ENCODE data around the gene NAA30.

DNA sequence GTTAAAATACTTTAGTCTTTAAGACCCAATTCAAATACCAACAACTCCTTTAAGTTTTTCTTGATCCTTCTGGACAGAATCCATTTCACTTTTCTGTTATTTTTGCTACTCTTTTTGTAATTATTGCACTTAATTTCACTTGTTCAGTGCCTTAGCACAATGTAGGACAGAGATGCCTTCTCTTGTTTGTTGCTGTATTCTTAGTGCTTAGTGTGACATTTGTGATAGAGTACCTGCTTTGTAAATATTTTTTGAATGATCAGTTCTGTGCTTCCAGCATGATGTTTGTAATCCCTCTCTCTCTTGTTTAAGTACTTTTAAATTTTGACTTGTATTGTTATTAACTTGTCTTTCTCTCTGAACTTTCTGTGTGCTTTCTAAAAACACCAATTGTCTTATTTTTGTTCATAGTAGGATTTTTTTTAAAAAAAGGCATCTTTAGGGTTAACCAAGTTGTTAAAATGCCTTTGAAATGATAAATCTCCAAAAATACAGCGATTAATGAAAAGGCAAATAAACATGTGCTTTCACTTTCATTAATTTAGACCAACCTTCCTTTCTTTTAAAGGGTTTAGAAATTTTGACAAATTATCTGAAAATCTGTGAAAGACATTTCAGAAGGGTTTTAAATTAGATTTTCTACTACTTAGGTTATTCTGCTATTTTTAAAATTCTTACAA is 11.9 kb downstream of the NAA30 start:
- no peak for TF ChIP-seq ZNF24 (IDR thresholded peaks at IDR 0.05)
- TF ChIP-seq, protein P1, sequence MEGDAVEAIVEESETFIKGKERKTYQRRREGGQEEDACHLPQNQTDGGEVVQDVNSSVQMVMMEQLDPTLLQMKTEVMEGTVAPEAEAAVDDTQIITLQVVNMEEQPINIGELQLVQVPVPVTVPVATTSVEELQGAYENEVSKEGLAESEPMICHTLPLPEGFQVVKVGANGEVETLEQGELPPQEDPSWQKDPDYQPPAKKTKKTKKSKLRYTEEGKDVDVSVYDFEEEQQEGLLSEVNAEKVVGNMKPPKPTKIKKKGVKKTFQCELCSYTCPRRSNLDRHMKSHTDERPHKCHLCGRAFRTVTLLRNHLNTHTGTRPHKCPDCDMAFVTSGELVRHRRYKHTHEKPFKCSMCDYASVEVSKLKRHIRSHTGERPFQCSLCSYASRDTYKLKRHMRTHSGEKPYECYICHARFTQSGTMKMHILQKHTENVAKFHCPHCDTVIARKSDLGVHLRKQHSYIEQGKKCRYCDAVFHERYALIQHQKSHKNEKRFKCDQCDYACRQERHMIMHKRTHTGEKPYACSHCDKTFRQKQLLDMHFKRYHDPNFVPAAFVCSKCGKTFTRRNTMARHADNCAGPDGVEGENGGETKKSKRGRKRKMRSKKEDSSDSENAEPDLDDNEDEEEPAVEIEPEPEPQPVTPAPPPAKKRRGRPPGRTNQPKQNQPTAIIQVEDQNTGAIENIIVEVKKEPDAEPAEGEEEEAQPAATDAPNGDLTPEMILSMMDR (IDR thresholded peaks at IDR 0.05 in 2 of 3, conservative IDR thresholded peaks at IDR 0.05 in 1 of 3; ENCODE audit: insufficient read depth in 2 of 3, low read depth in 1 of 3, low read length in 3 of 3): no peak
- TF ChIP-seq DPF2 (IDR thresholded peaks at IDR 0.05): no peak
- TF ChIP-seq CBFB (CRISPR knock-in tag; IDR thresholded peaks at IDR 0.05): no peak
- TF ChIP-seq ZNF263 (CRISPR knock-in tag; IDR thresholded peaks at IDR 0.05; ENCODE audit: borderline replicate concordance): no peak
- no peak for TF ChIP-seq ZC3H4 (CRISPR knock-in tag; IDR thresholded peaks at IDR 0.05; ENCODE audit: borderline replicate concordance)
- TF ChIP-seq, protein P2, sequence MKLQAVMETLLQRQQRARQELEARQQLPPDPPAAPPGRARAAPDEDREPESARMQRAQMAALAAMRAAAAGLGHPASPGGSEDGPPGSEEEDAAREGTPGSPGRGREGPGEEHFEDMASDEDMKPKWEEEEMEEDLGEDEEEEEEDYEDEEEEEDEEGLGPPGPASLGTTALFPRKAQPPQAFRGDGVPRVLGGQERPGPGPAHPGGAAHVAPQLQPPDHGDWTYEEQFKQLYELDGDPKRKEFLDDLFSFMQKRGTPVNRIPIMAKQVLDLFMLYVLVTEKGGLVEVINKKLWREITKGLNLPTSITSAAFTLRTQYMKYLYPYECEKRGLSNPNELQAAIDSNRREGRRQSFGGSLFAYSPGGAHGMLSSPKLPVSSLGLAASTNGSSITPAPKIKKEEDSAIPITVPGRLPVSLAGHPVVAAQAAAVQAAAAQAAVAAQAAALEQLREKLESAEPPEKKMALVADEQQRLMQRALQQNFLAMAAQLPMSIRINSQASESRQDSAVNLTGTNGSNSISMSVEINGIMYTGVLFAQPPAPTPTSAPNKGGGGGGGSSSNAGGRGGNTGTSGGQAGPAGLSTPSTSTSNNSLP (IDR thresholded peaks at IDR 0.05; ENCODE audit: borderline replicate concordance, low read depth, low read length): no peak
- no peak for TF ChIP-seq MYC (IDR thresholded peaks at IDR 0.05; ENCODE audit: low read depth, low read length)
- TF ChIP-seq MYC (CRISPR knock-in tag; IDR thresholded peaks at IDR 0.05; ENCODE audit: borderline replicate concordance, low read depth): no peak
